GM12878 (cell line): ENCODE measurements around the gene SGMS1. TPM values are rescaled to one million over a fixed set of nuclear protein-coding genes. Genes with fewer than 3 reads are reported as not detected.

Experiments used
- ATAC-seq: fragments of 200-7000 bp; cut with Tn5 transposase; 3 replicates; pipeline ENCODE4 v1.9.1; 2020; ENCODE audit warnings: mild to moderate bottlenecking, moderate library complexity
- BruUV-seq: library from RNA; stranded (reverse); fragments of 400-500 nt; replicated peaks from 2 replicates; lab custom pipeline; 2021; lab: Mats Ljungman, UMichigan
- CTCF ChIA-PET: fragments of 300-600 bp; sonication (Branson Sonifier 250); formaldehyde crosslinking; extraction: SDS; loops from one replicate; lab custom pipeline; 2021; ENCODE audit warnings: inconsistent platforms; lab: Yijun Ruan, JAX
- POLR2A ChIA-PET: fragments of 350-600 bp; formaldehyde crosslinking; extraction: SDS; loops from one replicate; lab custom pipeline; 2021; ENCODE audit warnings: inconsistent platforms; lab: Charles Lee
- RAD21 ChIA-PET: fragments of 300-600 bp; sonication (Branson Sonifier 250); formaldehyde crosslinking; loops from one replicate; lab custom pipeline; 2023; ENCODE audit warnings: antibody characterized with exemption; ENCODE audit not compliant: unreplicated experiment; lab: Charles Lee
- SMC1A ChIA-PET: fragments of 300-600 bp; sonication (Branson Sonifier 250); formaldehyde crosslinking; loops from one replicate; lab custom pipeline; 2023; ENCODE audit not compliant: unreplicated experiment, uncharacterized antibody; lab: Charles Lee
- DNase-seq: peaks from one replicate; pipeline ENCODE4 v3.0.0-alpha.2; 2011; ENCODE audit warnings: low read depth, low spot score
- FAIRE-seq: peaks from 3 replicates; lab custom pipeline; 2011; peaks lifted over from hg19 to GRCh38; lab: Jason Lieb, UNC
- H2AFZ ChIP-seq: 2 replicates; pipeline ENCODE4 v1.6.0; 2011; ENCODE audit warnings: low read depth, low read length, control low read depth; ENCODE audit not compliant: control insufficient read depth
- H3K27ac ChIP-seq: 2 replicates; pipeline ENCODE4 v1.5.1; 2011; ENCODE audit warnings: control low read depth; ENCODE audit not compliant: control insufficient read depth, insufficient read depth
- H3K27me3 ChIP-seq, 2 experiments: replicated peaks in 1 of 2; 2 replicates each; pipeline versions ENCODE4 v1.6.0 to v1.6.1; 2011; ENCODE audit warnings: low read length in 1 of 2; ENCODE audit not compliant: control insufficient read depth in 2 of 2, insufficient read depth in 2 of 2
- H3K36me3 ChIP-seq, 2 experiments: 2 replicates each; pipeline ENCODE4 v1.5.1; 2011; ENCODE audit warnings: low read length in 1 of 2; ENCODE audit not compliant: control insufficient read depth in 2 of 2, insufficient read depth in 2 of 2
- H3K4me1 ChIP-seq: 2 replicates; pipeline ENCODE4 v1.6.1; 2011; ENCODE audit warnings: mild to moderate bottlenecking, low read length, moderate library complexity, mixed read lengths; ENCODE audit not compliant: control insufficient read depth, insufficient read depth
- H3K4me2 ChIP-seq: 2 replicates; pipeline ENCODE4 v1.6.0; 2011; ENCODE audit warnings: control low read depth; ENCODE audit not compliant: control insufficient read depth, insufficient read depth
- H3K4me3 ChIP-seq: fragments of 200-600 bp; sonication (generic); 2 replicates; pipeline ENCODE4 v1.5.1; 2016
- H3K79me2 ChIP-seq: 2 replicates; pipeline ENCODE4 v1.6.0; 2011; ENCODE audit warnings: low read length; ENCODE audit not compliant: control insufficient read depth, insufficient read depth
- H3K9ac ChIP-seq: 2 replicates; pipeline ENCODE4 v1.8.0; 2011; ENCODE audit warnings: low read length, control low read depth, mixed read lengths; ENCODE audit not compliant: control insufficient read depth, insufficient read depth
- H3K9me3 ChIP-seq: replicated peaks from 3 replicates; pipeline ENCODE4 v1.5.1; 2011; ENCODE audit warnings: mild to moderate bottlenecking, low read length; ENCODE audit not compliant: control insufficient read depth, insufficient read depth
- H4K20me1 ChIP-seq: 2 replicates; pipeline ENCODE4 v1.6.0; 2011; ENCODE audit not compliant: control insufficient read depth, insufficient read depth
- HCFC1 ChIP-seq: fragments of 150-350 bp; IDR thresholded peaks from 2 replicates; pipeline ENCODE4 v1.6.1; 2014; ENCODE audit warnings: low read length
- IKZF2 ChIP-seq, 2 experiments: fragments of 450-650 bp; IDR thresholded peaks; 2 replicates each; pipeline ENCODE4 v1.6.1; 2017; ENCODE audit warnings: mild to moderate bottlenecking in 2 of 2, moderate library complexity in 2 of 2
- SP1 ChIP-seq: IDR thresholded peaks from one replicate; pipeline ENCODE4 v1.6.1; 2011; ENCODE audit warnings: low read depth, low read length
- YBX1 ChIP-seq: fragments of 450-650 bp; IDR thresholded peaks from 2 replicates; pipeline ENCODE4 v1.6.1; 2016; ENCODE audit warnings: antibody characterized with exemption
- WGBS: methylation state at CpG from one replicate; pipeline ENCODE4 v1.1.6; 2016; ENCODE audit warnings: low lambda C conversion rate; ENCODE audit not compliant: insufficient replicate concordance, insufficient coverage; ENCODE audit errors: missing lambda C conversion rate; 5-methylcytosine and 5-hydroxymethylcytosine counted together
- in situ Hi-C: fragments of 300-500 bp; cut with MboI; formaldehyde crosslinking; loops from 9 replicates; pipeline ENCODE4 v1.14.3; 2018; ENCODE audit warnings: mixed read lengths
- intact Hi-C: fragments of 100-400 bp; cut with micrococcal nuclease; formaldehyde crosslinking; loops from one replicate; pipeline ENCODE4 v1.14.2; 2022; ENCODE audit not compliant: unreplicated experiment
- polyA plus RNA-seq, 11 experiments: library from polyadenylated mRNA; depleted of rRNA in 4 of 11; unstranded in 6 of 11; stranded (reverse) in 5 of 11; fragments of >200 nt; fragmentation: Nextera tagmentation in 4 of 11; fragmentation: Illumina TruSeq in 1 of 11; extraction: Ambion mirVana in 4 of 11; extraction: Trizol in 1 of 11; gene quantifications; 1 replicate in 1 of 11; 2 replicates in 10 of 11; pipeline versions ENCODE4 v1.2.1 to v1.2.3, GENCODE V29; 2011 to 2016; ENCODE audit warnings: inconsistent platforms in 2 of 11, missing spikeins in 2 of 11, low read depth in 1 of 11
- total RNA-seq, 4 experiments: library from RNA; depleted of rRNA in 3 of 4; stranded (reverse); fragments of >200 nt in 3 of 4; fragmentation: Illumina TruSeq in 1 of 4; extraction: Trizol in 1 of 4; gene quantifications; 2 replicates each; pipeline versions ENCODE4 v1.2.1 to v1.2.3, GENCODE V29; 2013 to 2021
- TF ChIP-seq, protein P1 (sequence below): IDR thresholded peaks from 2 replicates; pipeline ENCODE4 v1.6.1; 2011; ENCODE audit warnings: mild to moderate bottlenecking, low read depth, low read length, moderate library complexity; ENCODE audit not compliant: insufficient replicate concordance

The SGMS1 gene
- total and polyA plus RNA-seq, 10 of the 15 experiments (the other 5 are each of a cell fraction or from before 2014, with no cell fraction given), result 1.4 to 14.5 (median 4.9) TPM

DNA sequence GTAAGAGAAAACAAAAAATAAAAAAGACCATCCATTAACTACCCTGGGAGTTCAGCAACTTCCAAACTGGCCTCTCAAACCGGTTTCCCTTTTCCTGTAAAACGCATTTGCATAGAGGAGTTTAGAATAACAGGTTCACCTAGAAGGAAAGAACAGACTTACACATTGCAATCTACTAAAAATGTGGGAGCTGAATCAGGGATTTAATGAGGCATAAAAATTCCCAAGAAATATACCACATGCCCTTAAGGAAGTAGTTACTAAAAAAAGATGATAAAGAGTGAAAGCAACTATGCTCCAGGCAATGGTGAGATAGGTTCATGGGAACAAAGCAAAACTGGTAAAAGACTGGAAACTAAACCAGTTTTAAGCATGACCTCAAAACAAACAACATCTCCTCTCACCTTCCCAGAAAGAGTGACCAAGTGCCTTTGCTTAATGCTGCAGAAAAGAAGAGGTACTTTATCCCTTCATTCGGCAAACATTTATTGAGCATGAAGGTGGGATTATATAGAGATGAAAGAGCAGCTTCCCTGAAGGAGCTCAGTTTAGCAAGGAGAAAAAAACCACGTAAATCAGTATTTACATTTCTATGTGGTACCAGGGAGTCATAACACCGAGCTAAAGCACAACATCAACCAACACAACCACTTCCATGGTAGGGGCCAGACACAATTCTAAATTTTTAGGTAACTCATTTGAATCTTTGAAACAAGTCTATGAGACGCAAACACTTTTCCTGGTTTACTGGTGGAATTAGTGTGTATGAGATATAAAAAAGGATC lies 152.8 kb downstream of the SGMS1 start:
- H3K4me3 ChIP-seq, result no peak overlapping the region
- no peak overlapping the region; the same call in 1 of the 2 replicates for H3K4me2 ChIP-seq
- no peaks in the 10 kb centered on the region for H3K36me3 ChIP-seq
- no peak for DNase-seq
- peaks cover 45% of the 10 kb centered on the region for H3K4me1 ChIP-seq
- H3K27me3 ChIP-seq, result no peaks in the 10 kb centered on the region
- H4K20me1 ChIP-seq, result no peaks in the 10 kb centered on the region
- CTCF ChIA-PET, result interaction anchor here (0.9 to 1.4 kb wide), 6 partner anchors 8 to 145 kb away, joined by 3 to 6 read pairs (median 3); no protein-coding TSS in a partner anchor
- in situ Hi-C loops (no loop called here), intact Hi-C loops (no loop called here)
- TF ChIP-seq YBX1, result no peak
- TF ChIP-seq, protein P1, sequence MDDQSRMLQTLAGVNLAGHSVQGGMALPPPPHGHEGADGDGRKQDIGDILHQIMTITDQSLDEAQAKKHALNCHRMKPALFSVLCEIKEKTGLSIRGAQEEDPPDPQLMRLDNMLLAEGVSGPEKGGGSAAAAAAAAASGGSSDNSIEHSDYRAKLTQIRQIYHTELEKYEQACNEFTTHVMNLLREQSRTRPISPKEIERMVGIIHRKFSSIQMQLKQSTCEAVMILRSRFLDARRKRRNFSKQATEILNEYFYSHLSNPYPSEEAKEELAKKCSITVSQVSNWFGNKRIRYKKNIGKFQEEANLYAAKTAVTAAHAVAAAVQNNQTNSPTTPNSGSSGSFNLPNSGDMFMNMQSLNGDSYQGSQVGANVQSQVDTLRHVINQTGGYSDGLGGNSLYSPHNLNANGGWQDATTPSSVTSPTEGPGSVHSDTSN, result no peak
- no peak for TF ChIP-seq HCFC1
- no peak for TF ChIP-seq SP1
- 0 out of 4 replicates have a peak, but pooled peaks of 1 of the 2 experiments have one; percentile 9 for TF ChIP-seq IKZF2 (IDR thresholded peaks at IDR 0.05)
- no peak overlapping the region for H2AFZ ChIP-seq
- no peak overlapping the region; the same call in 1 of the 2 replicates for H3K9ac ChIP-seq
- RAD21 ChIA-PET, result interaction anchor here (0.7 to 1.9 kb wide), 9 partner anchors 16 to 41 kb away, joined by 4 to 9 read pairs (median 8); no protein-coding TSS in a partner anchor
- H3K27ac ChIP-seq, result peak overlapping the region; percentile 51
- no peak for FAIRE-seq
- ATAC-seq, result no peak
- SMC1A ChIA-PET, result interaction anchor here (0.8 to 5.9 kb wide), 17 partner anchors 8 to 151 kb away, joined by 3 to 50 read pairs (median 7); no protein-coding TSS in a partner anchor
- WGBS, result 78% methylated on average over 6 of the region's 6 CpGs
- H3K9me3 ChIP-seq, result no peaks in the 10 kb centered on the region; the same call in 2 of the 3 replicates
- no TSS peak for BruUV-seq
- POLR2A ChIA-PET, result interaction anchor here (0.9 to 2.5 kb wide), 6 partner anchors 10 to 37 kb away, joined by 3 to 10 read pairs (median 6); no protein-coding TSS in a partner anchor
- H3K79me2 ChIP-seq, result no peaks in the 10 kb centered on the region; the same call in none of the 2 replicates
